ENCODE measurements around the gene TMEM233. TPM values are rescaled to one million over a fixed set of nuclear protein-coding genes. Genes with fewer than 3 reads are reported as not detected.

TMEM233 gene
- total and polyA plus RNA-seq, 2 experiments from 2014 or later, result not detected

- 87% methylated on average over 7 of the region's 7 CpGs for WGBS (ENCODE audit: low lambda C conversion rate, missing lambda C conversion rate)
- Histone ChIP-seq H3K9me2 (replicated peaks; ENCODE audit: insufficient read depth) (no peaks in the 10 kb centered on the region), H3K9me3 (ENCODE audit: low read depth) (no peaks in the 10 kb centered on the region), H3K36me3 (replicated peaks; ENCODE audit: insufficient read depth, low read depth) (peaks cover 6% of the 10 kb centered on the region), H3K27ac (peak overlapping the region; percentile 12), H3K4me1 (ENCODE audit: insufficient read depth) (peaks cover 21% of the 10 kb centered on the region), H3K4me2 (no peak overlapping the region), H3K27me3 (no peaks in the 10 kb centered on the region), H3K4me3 (no peak overlapping the region), H4K20me1 (ENCODE audit: insufficient read depth, poor library complexity, severe bottlenecking) (no peaks in the 10 kb centered on the region), H3K79me2 (peaks cover under 1% of the 10 kb centered on the region), H2AFZ (no peak overlapping the region)
- no peak for DNase-seq (ENCODE audit: low spot score)
- TF ChIP-seq CTCF (IDR thresholded peaks at IDR 0.05; ENCODE audit: poor library complexity) (no peak), EZH2phosphoT487 (IDR thresholded peaks at IDR 0.05; ENCODE audit: low read depth, severe bottlenecking, unreplicated experiment) (no peak), EZH2 (IDR thresholded peaks at IDR 0.05; ENCODE audit: borderline replicate concordance) (no peak)
These were observed 84.9 kb downstream of the TMEM233 start for GRCh38 chr12:119678459-119678858.

- peak overlapping the region; percentile 90 for H3K27ac ChIP-seq
- 88% methylated on average over 5 of the region's 5 CpGs for WGBS (ENCODE audit: low lambda C conversion rate, missing lambda C conversion rate)
These were observed 85.5 kb downstream of the TMEM233 start for GRCh38 chr12:119679081-119679480.

GRCh38 chr12:119679490-119679889 is 85.9 kb downstream of the TMEM233 start:
- DNase-seq (ENCODE audit: low spot score), result no peak
- H2AFZ ChIP-seq, result no peak overlapping the region
- H3K4me3 ChIP-seq, result no peak overlapping the region
- H3K4me1 ChIP-seq (ENCODE audit: insufficient read depth), result peaks cover 29% of the 10 kb centered on the region
- TF ChIP-seq EZH2 (IDR thresholded peaks at IDR 0.05; ENCODE audit: borderline replicate concordance) (no peak), CTCF (IDR thresholded peaks at IDR 0.05; ENCODE audit: poor library complexity) (no peak), EZH2phosphoT487 (IDR thresholded peaks at IDR 0.05; ENCODE audit: low read depth, severe bottlenecking, unreplicated experiment) (no peak)
- no peaks in the 10 kb centered on the region for H3K9me3 ChIP-seq (ENCODE audit: low read depth)
- H4K20me1 ChIP-seq (ENCODE audit: insufficient read depth, poor library complexity, severe bottlenecking), result no peaks in the 10 kb centered on the region
- H3K27ac ChIP-seq, result peak overlapping the region; percentile 90
- H3K9me2 ChIP-seq (replicated peaks; ENCODE audit: insufficient read depth), result no peaks in the 10 kb centered on the region
- H3K79me2 ChIP-seq, result no peaks in the 10 kb centered on the region
- 93% methylated on average over 10 of the region's 10 CpGs for WGBS (ENCODE audit: low lambda C conversion rate, missing lambda C conversion rate)
- H3K4me2 ChIP-seq, result no peak overlapping the region
- no peaks in the 10 kb centered on the region for H3K27me3 ChIP-seq
- peaks cover 6% of the 10 kb centered on the region for H3K36me3 ChIP-seq (replicated peaks; ENCODE audit: insufficient read depth, low read depth)

More at GRCh38 chr12:119679081-119679480, 85.5 kb downstream of the TMEM233 start:
- peaks cover 24% of the 10 kb centered on the region for H3K4me1 ChIP-seq (ENCODE audit: insufficient read depth)
- no peak overlapping the region for H3K4me3 ChIP-seq
- no peak for TF ChIP-seq EZH2phosphoT487 (IDR thresholded peaks at IDR 0.05; ENCODE audit: low read depth, severe bottlenecking, unreplicated experiment)
- no peak for TF ChIP-seq EZH2 (IDR thresholded peaks at IDR 0.05; ENCODE audit: borderline replicate concordance)
- TF ChIP-seq CTCF (IDR thresholded peaks at IDR 0.05; ENCODE audit: poor library complexity), result no peak
- H4K20me1 ChIP-seq (ENCODE audit: insufficient read depth, poor library complexity, severe bottlenecking), result no peaks in the 10 kb centered on the region
- peaks cover 6% of the 10 kb centered on the region for H3K36me3 ChIP-seq (replicated peaks; ENCODE audit: insufficient read depth, low read depth)
- no peak for DNase-seq (ENCODE audit: low spot score)
- no peaks in the 10 kb centered on the region for H3K9me2 ChIP-seq (replicated peaks; ENCODE audit: insufficient read depth)
- no peaks in the 10 kb centered on the region for H3K79me2 ChIP-seq
- H2AFZ ChIP-seq, result no peak overlapping the region
- H3K27me3 ChIP-seq, result no peaks in the 10 kb centered on the region
- H3K4me2 ChIP-seq, result no peak overlapping the region
- H3K9me3 ChIP-seq (ENCODE audit: low read depth), result no peaks in the 10 kb centered on the region

GRCh38 chr12:119681111-119681510 is 87.5 kb downstream of the TMEM233 start:
- WGBS (ENCODE audit: low lambda C conversion rate, missing lambda C conversion rate), result 76% methylated on average over 8 of the region's 8 CpGs
- Histone ChIP-seq H3K27ac (peak overlapping the region; percentile 90), H4K20me1 (ENCODE audit: insufficient read depth, poor library complexity, severe bottlenecking) (no peaks in the 10 kb centered on the region), H3K4me3 (no peak overlapping the region), H3K4me2 (no peak overlapping the region), H3K4me1 (ENCODE audit: insufficient read depth) (peaks cover 40% of the 10 kb centered on the region), H3K79me2 (no peaks in the 10 kb centered on the region), H3K36me3 (replicated peaks; ENCODE audit: insufficient read depth, low read depth) (peaks cover 6% of the 10 kb centered on the region), H2AFZ (no peak overlapping the region), H3K9me2 (replicated peaks; ENCODE audit: insufficient read depth) (no peaks in the 10 kb centered on the region), H3K27me3 (no peaks in the 10 kb centered on the region), H3K9me3 (ENCODE audit: low read depth) (no peaks in the 10 kb centered on the region)
- DNase-seq (ENCODE audit: low spot score), result peak; percentile 41
- TF ChIP-seq EZH2phosphoT487 (IDR thresholded peaks at IDR 0.05; ENCODE audit: low read depth, severe bottlenecking, unreplicated experiment), result no peak
- TF ChIP-seq CTCF (IDR thresholded peaks at IDR 0.05; ENCODE audit: poor library complexity), result no peak
